ENCODE data around the gene ROCK2. TPM values are rescaled to one million over a fixed set of nuclear protein-coding genes. Genes with fewer than 3 reads are reported as not detected.

Gene ROCK2
- polyA plus RNA-seq, 1 donor (not counting 4 experiments of a cell fraction or from before 2014, with no cell fraction given): 12.6 TPM

- H3K27ac ChIP-seq (ENCODE audit: control insufficient read depth, insufficient read depth, low read length): no peak overlapping the region
- DNase-seq (ENCODE audit: low read depth, low spot score) (no peak), FAIRE-seq (no peak)
- peaks cover 6% of the 10 kb centered on the region for H3K4me1 ChIP-seq (ENCODE audit: control insufficient read depth, extremely low read depth, insufficient read depth, low read length)
- dilution Hi-C loops (cut with MboI; ENCODE audit: extremely low pct_ligation_motif_present, low sequenced_read_pairs): no loop called here
- H4K20me1 ChIP-seq (ENCODE audit: control insufficient read depth, extremely low read depth, insufficient read depth, low read length): peaks cover 7% of the 10 kb centered on the region
- peaks cover 16% of the 10 kb centered on the region for H3K79me2 ChIP-seq (ENCODE audit: control insufficient read depth, insufficient read depth, low read length)
- no peaks in the 10 kb centered on the region for H3K9me3 ChIP-seq (ENCODE audit: control insufficient read depth, low read depth, low read length)
- H3K9me1 ChIP-seq (ENCODE audit: control insufficient read depth, extremely low read depth, insufficient read depth, low read length): no peaks in the 10 kb centered on the region
- no peak overlapping the region for H3K4me2 ChIP-seq (ENCODE audit: control insufficient read depth, extremely low read depth, insufficient read depth, low read depth, low read length)
- no peaks in the 10 kb centered on the region for H3K27me3 ChIP-seq (ENCODE audit: control insufficient read depth, extremely low read depth, insufficient read depth, low read length)
- H2AFZ ChIP-seq (ENCODE audit: control insufficient read depth, low read length): no peak overlapping the region
- no peak overlapping the region for H3K9ac ChIP-seq (ENCODE audit: control insufficient read depth, extremely low read depth, insufficient read depth, low read length)
- no peak overlapping the region for H3K4me3 ChIP-seq (ENCODE audit: control insufficient read depth in 2 of 3, extremely low read depth in 1 of 3, insufficient read depth in 2 of 3, low read depth in 1 of 3, low read length in 3 of 3)
- no peaks in the 10 kb centered on the region for H3K36me3 ChIP-seq (ENCODE audit: control insufficient read depth in 2 of 2, extremely low read depth in 1 of 2, insufficient read depth in 2 of 2, low read length in 2 of 2)
- no peak for TF ChIP-seq EZH2 (IDR thresholded peaks at IDR 0.05; ENCODE audit: low read length)
- no peak for TF ChIP-seq CTCF (optimal IDR thresholded peaks at IDR 0.05 in 1 of 3, IDR thresholded peaks at IDR 0.05 in 1 of 3, conservative IDR thresholded peaks at IDR 0.05 in 1 of 3; ENCODE audit: extremely low read depth in 1 of 3, insufficient read depth in 2 of 3, low read length in 3 of 3)
These were observed 3.0 kb upstream of the ROCK2 start for GRCh38 chr2:11347403-11347959.

- Histone ChIP-seq H4K20me1 (ENCODE audit: control insufficient read depth, extremely low read depth, insufficient read depth, low read length) (peaks cover 8% of the 10 kb centered on the region), H3K9me1 (ENCODE audit: control insufficient read depth, extremely low read depth, insufficient read depth, low read length) (no peaks in the 10 kb centered on the region), H3K27me3 (ENCODE audit: control insufficient read depth, extremely low read depth, insufficient read depth, low read length) (no peaks in the 10 kb centered on the region), H3K79me2 (ENCODE audit: control insufficient read depth, insufficient read depth, low read length) (peaks cover 30% of the 10 kb centered on the region), H3K36me3 (ENCODE audit: control insufficient read depth in 2 of 2, extremely low read depth in 1 of 2, insufficient read depth in 2 of 2, low read length in 2 of 2) (no peaks in the 10 kb centered on the region), H3K4me3 (ENCODE audit: control insufficient read depth in 2 of 3, extremely low read depth in 1 of 3, insufficient read depth in 2 of 3, low read depth in 1 of 3, low read length in 3 of 3) (no peak overlapping the region), H3K27ac (ENCODE audit: control insufficient read depth, insufficient read depth, low read length) (no peak overlapping the region), H3K9ac (ENCODE audit: control insufficient read depth, extremely low read depth, insufficient read depth, low read length) (no peak overlapping the region), H3K9me3 (ENCODE audit: control insufficient read depth, low read depth, low read length) (no peaks in the 10 kb centered on the region), H3K4me2 (ENCODE audit: control insufficient read depth, extremely low read depth, insufficient read depth, low read depth, low read length) (no peak overlapping the region), H2AFZ (ENCODE audit: control insufficient read depth, low read length) (no peak overlapping the region), H3K4me1 (ENCODE audit: control insufficient read depth, extremely low read depth, insufficient read depth, low read length) (peaks cover 12% of the 10 kb centered on the region)
- no peak for TF ChIP-seq CTCF (optimal IDR thresholded peaks at IDR 0.05 in 1 of 3, IDR thresholded peaks at IDR 0.05 in 1 of 3, conservative IDR thresholded peaks at IDR 0.05 in 1 of 3; ENCODE audit: extremely low read depth in 1 of 3, insufficient read depth in 2 of 3, low read length in 3 of 3)
- no peak for TF ChIP-seq EZH2 (IDR thresholded peaks at IDR 0.05; ENCODE audit: low read length)
- DNase-seq (ENCODE audit: low read depth, low spot score) (no peak), FAIRE-seq (no peak)
- dilution Hi-C loops (cut with MboI; ENCODE audit: extremely low pct_ligation_motif_present, low sequenced_read_pairs): no loop called here
These were observed 1.6 kb upstream of the ROCK2 start for GRCh38 chr2:11346023-11346482.
